GM21360 (cell line): Measurements from ENCODE around the gene SMYD4.
A peak's percentile ranks its signal among the peaks of the same experiment; 100 is the strongest.
"Not testable (repeated sequence)": the region's sequence is repeated elsewhere in the genome, so short reads cannot be mapped to it uniquely, and the experiment has no call there.

Source experiments
- ATAC-seq: cut with Tn5 transposase; IDR thresholded peaks from one replicate; pipeline ENCODE4 v1.9.1; 2021; ENCODE audit warnings: mild to moderate bottlenecking, moderate library complexity; ENCODE audit not compliant: unreplicated experiment

SMYD4 gene

DNA sequence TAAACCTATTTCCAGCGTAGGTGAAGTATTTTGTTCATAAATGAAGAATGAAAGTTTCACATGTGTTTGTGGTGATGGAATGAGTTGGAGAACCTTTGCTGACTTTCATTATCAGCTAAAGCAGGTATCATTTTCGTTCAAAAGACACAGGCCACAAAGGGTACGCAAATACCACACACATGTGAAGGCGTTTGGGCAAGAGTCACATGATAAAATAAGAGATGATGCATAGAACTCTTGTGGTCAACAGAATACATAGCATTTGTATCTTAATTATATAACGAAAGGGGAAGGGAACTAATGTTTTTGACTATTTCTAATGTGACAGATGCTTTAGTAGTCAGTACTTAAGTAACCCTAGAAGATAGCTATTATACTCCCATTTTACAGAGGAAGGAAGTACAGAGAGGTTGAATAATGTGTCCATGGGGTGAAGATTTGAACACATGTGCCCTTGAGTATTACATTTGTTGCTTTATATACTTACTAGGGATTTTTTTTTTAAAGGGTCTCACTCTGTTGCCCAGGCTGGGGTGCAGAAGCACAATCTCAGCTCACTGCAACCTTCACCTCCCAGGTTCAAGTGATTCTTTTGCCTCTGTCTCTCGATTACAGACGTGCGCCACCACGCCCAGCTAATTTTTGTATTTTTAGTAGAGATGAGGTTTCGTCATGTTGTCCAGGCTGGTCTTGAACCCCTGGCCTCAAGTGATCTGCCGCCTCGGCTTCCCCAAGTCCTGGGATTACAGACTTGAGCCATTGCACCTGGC lies 4.9 kb upstream of the SMYD4 start:
- peak; percentile 47 for ATAC-seq

DNA sequence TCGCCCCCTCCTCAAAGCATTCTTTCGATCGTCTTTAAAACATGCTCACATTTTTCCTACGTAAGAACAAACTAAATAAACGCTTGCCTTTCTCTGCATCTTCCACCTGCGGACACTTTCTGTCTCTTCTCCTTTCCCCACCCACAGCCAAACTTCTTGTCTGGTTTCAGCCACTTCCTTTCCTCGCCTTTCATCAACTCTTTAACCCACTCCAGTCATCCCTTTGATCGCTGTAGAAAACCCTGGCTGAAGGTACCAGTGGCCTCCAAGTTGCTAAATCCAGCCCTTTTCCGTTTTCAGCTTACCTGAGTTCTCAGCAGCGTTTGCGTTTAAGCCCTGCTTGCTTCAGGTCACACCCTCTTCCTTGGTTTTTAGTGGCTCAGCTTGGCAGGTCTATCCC lies 586 bp upstream of the SMYD4 start:
- ATAC-seq = no peak

DNA sequence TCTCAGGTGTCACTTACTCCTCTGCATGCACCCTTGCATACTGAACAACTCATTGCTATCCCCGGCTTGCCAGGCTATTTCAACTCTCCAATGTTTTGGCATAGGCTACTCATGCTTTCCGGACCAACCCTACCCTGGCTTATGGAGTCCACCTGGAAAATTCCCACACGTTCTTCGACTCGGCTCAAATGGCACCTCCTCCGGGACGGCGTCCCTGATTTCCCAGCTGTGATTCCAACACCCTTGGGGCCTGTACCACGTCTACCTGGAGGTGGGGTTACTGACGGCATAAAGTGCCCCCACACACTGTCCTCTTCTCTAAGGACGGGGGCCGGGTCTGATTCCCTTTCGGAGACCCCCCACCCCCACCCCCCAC lies 498 bp downstream of the SMYD4 start:
- no peak for ATAC-seq

DNA sequence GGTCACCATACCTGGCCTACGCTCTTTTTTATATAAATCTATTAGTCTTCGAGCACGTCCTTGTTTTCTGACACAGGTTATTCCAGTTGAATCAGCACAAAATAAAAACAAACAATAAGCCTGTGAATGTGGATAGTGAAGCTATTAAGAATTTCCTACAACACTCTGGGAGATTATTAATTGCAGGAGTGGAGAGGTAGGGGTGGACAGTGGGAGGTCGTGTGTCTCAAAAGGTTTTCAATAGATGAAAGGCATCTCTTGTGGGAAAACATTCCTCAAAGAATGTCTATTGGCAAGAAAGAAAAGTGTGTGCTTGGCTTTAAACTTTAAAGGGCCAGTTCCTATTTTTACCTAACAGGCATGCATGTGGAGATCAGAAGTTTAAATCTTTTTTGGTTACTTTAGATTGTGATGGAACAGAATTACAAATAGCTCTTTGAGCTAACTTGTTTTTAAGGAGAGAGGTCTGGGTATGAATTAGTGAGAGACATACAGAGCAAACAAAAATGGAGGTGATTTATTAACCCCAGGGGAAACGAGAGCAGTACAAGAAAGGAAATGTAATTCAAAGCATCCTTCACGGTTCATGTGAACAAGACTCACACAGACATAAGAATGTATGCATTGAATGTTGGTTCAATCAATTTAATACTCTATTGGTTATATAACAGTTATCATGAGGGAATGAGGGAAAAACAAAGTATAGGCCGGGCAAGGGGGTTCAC lies 9.0 kb downstream of the SMYD4 start:
- no peak for ATAC-seq

DNA sequence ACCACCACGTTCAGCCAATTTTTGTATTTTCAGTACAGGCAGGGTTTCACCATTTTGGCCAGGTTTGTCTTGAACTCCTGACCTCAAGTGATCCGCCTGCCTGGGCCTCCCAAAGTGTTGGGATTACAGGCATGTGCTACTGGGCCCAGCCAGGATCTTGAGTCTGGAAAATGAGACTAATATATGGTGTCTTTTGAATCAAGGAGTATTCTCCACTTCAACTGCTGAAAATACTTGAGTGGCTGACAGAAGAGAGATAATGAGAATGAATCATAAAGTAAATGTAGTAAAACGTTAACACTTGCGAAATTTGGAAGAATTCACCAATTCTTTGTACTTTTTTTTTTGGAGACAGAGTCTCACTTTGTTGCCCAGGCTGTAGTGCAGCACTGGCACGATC lies 16.6 kb downstream of the SMYD4 start:
- ATAC-seq = no peak

DNA sequence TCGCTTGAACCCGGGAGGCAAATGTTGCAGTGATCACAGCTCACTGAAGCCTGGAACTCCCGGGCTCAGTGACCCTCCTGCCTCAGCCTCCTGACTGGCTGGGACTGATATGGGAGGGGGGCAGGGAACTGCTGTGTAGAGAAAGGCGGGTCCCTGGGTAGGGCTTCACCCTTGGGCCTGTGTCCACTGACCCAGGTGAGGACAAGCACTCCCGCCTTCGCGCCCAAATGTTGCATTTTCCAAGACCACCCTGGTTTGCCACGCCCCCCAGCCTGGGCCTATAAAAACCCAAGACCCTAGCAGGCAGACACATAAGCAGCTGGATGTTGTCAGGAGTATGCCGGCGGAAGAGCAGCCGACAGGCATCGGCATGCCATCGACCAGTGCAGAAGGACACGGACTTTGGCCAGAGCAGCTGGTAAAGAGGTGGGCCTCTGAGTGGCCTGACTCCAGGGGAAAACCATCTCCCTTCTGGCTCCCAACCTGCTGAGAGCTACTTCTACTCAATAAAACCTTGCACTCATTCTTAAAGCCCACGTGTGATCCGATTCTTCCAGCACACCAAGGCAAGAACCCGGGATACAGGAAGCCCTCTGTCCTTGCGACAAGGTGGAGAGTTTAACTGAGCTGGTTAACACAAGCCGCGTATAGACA lies 19.1 kb downstream of the SMYD4 start:
- ATAC-seq = no peak

DNA sequence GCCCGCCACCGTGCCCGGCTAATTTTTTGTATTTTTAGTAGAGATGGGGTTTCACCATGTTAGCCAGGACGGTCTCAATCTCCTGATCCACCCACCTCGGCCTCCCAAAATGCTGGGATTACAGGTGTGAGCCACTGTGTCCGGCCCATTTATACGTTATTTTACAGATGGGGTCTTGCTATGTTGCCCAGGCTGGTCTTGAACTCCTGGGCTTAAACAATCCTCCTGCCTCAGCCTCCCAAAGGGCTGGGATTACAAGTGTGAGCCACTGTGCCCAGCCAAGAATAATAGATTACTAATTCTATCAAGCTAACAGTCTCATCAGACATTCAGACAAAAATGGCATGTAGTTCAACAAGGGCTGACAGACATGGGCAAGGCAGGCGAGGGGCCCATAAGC lies 19.9 kb downstream of the SMYD4 start:
- not testable (repeated sequence) for ATAC-seq

DNA sequence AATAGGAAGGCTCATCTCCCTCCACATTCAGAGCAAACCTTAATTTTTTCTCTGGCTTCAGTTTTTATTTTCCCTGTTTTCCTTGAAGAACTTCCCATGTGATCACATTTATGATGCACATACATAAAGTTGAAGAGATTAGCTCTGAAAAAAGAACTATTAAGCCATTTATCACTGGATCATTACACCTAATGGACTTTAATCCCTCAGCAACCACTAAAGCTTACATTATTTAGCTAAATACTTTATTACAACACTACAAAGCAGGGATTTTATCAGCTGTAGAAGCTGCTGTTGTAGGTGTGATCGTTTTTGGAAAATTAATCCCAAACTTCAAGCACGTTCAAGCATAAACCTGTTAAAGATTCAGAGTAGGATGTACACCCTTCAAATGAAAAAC lies 21.1 kb downstream of the SMYD4 start:
- ATAC-seq = no peak

DNA sequence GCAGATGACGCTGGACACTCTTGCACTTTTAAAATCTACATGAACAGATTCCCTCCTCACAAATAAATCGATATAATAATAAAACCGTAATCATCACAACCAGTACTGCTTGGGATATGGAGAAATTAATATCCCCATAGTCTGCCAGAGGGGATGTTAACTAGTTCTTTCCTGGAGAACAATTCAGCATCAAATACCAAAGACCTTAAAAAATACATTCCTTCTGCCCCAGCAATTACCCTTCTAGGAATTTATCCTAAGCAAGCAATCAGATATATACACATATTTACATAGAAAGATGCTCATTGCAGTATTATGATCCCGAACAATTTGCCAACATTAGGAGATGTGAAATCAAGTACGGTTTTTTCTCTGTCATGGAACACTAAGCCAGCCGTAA lies 21.8 kb downstream of the SMYD4 start:
- ATAC-seq = no peak

DNA sequence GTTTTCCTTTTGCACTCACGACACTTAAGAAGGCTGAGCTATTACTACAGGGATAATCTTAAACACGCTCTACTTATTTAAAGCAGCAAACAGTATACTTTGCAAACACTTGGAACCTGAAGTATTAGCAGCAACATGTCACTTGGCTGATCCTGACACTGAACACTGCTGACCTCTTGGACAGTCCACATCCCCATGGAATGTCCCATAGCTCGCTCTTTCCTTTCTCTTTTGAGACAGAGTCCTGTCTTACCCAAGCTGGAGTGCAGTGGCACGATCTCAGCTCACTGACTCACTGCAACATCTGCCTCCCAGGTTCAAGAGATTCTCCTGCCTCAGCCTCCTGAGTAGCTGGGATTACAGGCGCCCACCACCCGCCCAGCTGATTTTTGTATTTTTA lies 26.4 kb downstream of the SMYD4 start:
- no peak for ATAC-seq

DNA sequence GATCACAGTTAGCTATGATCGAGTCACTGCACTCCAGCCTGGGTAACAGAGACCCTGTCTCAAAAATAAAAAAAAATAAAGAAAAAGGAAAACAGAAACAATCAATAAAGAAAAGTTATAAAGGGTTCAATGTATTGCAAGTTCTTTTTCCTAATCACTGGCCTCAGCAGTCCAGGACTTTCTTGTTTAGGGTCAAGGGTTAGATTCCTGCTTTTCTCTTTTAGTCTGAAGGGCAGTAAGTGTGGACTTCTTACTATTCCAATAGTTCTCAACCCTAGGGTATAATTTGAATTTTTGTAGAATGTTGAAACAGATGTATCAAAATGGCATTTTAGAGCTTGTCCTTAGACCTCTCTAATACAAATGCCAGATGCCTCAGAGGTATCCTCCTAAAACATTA lies 27.3 kb downstream of the SMYD4 start:
- ATAC-seq = no peak

DNA sequence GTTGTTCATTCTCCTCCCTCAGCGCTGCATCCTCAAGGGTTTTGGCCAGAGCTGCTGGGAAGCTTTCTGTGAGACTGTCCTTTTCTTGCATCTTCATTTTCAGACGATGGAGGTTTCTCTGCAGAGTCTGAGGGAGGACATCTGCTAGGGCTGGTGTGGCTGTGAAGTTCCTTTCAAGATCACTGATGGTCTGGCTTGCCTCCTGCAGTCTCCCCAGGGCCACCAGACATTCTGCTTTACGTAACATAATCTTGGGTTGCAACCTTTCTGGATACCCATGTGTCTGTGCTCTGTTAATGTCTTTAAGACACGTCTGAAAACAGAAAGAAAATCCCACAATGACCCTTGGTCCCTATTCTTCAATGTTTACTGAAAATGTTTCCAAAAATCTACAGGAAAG lies 29.0 kb downstream of the SMYD4 start:
- no peak for ATAC-seq

DNA sequence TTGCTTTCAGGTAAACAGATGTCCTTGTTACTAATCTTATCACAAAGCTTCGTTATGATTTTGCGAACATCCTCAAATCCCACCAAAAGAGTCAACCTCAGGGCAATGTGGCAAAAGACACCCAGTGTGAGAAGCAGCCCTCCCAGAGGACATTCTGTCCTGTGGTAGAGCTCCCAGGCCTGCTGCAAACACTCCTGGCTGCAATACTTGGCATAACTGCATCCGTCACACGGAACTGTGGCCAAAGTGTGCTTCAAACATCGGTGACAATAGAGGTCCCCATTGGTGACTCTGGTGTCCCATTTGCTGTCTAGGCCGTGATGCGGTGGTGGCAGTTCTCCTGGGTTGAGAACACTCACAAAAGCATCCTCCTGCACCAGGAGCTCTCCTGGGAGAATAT lies 29.5 kb downstream of the SMYD4 start:
- ATAC-seq = no peak

DNA sequence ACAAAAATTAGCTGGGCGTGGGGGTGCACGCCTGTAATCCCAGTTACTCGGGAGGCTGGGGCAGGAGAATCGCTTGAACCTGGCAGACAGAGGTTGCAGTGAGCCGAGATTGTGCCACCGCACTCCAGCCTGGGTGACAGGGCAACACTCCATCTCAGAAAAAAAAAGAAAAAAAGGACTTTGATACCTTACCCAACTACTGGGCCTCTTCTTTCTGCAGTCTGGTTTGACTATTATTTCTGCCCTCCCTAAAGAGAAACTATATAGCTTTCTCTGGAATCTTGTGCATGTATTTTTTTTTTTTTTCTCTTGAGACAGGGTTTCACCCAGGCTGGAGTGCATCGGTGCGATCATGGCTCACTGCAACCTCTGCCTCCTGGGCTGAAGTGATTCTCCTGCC lies 31.9 kb downstream of the SMYD4 start:
- not testable (repeated sequence) for ATAC-seq

DNA sequence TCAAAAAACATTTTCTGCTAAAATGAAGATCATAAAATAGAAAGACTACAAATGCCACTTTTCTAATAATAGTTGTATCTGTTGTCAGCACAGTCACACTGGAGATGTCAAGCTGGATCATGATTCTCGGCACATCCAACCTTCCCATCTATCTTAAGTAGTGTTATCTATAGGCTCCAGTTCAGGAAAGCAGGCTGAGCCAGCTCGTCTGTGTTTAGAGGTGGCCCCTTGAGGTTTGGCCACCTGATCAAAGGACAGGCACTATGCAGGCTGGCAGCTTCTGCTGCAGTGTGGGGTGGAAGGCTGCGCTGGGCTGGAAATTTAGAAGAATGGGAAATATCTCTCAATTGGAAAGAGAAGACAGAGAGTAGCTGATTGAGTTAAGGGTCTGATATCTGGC lies 32.4 kb downstream of the SMYD4 start:
- no peak for ATAC-seq

DNA sequence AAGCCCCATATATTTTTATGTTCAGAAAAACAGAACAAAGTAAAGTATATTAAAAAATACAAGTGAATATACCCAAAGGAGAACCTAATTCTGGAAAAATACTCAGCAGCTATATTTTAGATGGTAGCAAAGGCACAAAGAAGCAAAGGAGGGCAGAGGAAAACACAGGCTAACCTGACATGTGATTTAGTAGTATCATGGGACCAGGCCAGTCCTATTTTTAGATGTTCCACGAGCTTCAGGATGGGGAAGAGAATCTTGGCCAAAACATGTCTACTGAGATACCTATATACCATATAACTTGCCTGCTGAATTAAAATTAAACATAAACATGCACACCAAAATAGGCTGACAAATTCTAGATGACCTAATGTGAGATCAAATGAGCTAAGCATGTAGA lies 32.9 kb downstream of the SMYD4 start:
- no peak for ATAC-seq

DNA sequence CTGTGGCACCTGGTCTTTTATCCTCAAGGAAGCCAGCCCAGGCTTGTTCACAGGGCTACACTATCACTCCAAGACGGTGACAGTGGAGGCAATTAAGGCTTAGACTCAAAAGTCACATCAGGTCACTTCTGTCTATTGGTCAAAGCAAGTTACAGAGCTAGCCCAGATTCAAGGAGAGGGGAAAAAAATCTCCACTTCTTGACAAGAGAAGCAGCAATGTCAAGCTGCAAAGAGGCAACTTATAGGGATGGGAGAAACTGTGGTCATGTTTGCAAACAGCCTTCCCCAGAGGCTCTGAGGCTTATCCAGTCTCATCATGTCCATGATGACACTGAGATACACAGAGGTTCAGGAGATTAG lies 36.3 kb downstream of the SMYD4 start:
- ATAC-seq = no peak

DNA sequence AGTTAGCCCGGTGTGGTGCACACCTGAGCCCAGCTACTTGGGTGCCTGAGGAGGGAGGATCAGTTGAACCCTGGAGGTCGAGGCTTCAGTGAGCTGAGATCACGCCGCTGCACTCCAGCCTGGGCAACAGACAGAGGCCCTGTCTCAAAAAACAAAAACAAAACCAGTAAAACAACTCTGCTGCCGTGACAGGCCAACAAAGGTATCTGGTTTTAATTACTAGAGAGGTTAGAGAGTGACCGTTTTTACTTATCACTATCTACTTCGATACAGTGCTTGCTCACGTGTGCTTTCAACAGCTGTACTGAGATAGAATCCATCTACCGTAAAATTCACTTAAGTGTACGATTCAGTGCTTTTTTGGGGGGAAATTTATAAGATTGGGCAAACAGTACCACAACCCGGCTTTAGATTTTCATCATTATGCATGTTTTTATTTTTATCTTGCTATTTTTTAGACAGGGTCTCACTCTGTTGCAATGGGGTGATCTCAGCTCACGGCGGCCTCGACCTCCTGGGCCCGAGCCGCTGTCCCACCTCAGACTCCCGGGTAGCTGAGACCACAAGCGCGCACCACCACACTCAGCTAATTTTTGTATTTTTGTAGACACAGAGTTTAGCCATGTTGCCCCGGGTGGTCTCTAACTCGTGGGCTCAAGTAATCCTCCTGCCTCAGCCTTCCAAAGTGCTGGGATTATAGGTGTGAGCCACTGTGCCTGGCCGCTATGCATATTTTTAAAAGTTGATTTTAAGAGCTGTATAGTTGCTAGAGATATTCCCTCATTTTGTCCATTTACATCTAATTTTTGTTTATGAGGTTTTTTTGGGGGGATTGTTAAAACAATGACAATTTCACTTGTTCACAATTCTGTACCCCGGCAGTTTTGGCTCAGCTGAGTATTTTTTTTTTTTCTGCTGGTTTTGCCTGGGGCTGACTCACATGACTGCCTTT lies 36.9 kb downstream of the SMYD4 start:
- no peak for ATAC-seq

DNA sequence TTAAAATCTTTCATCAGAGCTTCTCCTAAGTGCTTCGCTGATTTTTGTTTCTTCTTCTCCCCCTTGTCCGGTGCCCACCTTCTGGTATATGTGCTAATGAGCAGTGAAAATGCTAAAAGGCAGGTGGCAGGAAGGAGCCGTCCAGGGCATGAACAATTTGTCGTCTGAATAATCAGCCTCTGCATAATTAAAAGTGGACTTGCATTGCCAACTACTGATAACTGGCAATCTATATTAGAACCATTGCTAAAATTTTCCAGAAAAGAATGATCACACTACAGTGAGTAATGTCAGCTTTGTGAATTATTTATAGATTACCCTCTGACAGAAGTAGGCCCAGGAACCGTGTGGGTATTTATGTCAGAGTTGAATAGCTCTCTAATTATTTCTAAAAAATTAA lies 39.8 kb downstream of the SMYD4 start:
- no peak for ATAC-seq

DNA sequence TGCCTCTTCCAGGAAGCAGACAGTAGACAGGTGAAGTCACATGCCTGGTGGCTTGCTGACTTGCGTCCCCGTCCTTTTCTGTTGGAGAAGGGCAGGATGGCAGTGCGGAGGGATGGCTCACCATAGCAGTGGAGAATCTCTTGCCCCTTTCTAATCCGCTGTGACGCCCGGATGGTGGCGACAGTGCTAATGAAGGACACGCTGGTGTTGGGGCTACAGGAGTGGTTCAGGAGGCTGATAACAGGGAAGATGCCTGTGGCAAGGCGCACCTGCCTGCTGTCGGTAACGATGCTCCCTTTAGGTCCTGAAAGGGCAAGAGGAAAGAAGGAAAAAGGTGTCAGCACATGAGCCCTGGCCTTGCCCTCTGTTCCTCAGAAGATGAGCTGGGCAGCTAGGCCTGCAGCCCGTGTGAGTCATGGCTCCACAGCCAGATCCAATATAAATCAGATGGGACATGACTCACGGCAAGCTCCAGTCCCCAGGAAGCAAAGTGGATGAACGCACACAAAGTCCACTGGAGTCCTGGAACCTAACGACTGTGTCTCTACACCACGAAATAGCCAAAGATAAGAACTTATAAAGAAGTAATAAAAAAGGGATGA lies 42.3 kb downstream of the SMYD4 start:
- no peak for ATAC-seq

DNA sequence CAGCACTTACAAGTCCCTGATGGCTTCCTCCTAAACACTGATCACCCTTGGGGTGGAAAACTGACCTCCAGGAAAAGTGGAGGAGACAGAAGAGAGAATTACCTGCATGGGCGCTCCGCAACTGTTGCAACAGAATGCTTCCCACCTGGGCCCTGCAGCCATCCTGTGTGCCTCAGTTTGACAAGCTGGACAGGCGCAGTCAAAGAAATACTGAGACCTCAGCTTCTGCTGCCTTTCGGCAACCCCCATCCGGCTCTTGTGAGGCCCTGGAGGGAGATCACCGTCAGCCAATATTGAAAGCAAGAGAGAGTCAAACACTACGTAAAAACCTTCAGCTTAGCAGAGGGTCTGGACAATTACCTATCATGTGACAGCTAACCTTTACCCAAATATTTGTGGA lies 43.0 kb downstream of the SMYD4 start:
- no peak for ATAC-seq
